ENCODE measurements around the gene WNT10A. TPM values are rescaled to one million over a fixed set of nuclear protein-coding genes. Genes with fewer than 3 reads are reported as not detected.

Gene WNT10A
- polyA plus RNA-seq, 1 experiment, result not detected

GRCh38 chr2:218895759-218896500 lies 15.3 kb downstream of the WNT10A start:
- Histone ChIP-seq H3K36me3 (ENCODE audit: control insufficient read depth, insufficient read depth, low read length) (no peaks in the 10 kb centered on the region), H3K27me3 (ENCODE audit: control insufficient read depth, insufficient read depth, low read length) (peaks cover 35% of the 10 kb centered on the region), H3K4me3 (ENCODE audit: low read depth, low read length) (no peak overlapping the region)
- ChIA-PET CTCF (interaction anchor here (0.9 to 24.5 kb wide), 6 partner anchors 8 to 99 kb away, joined by 3 to 726 read pairs (median 5); partner anchors contain the start of gene WNT10A), POLR2A (no interaction called here)
- no peak for DNase-seq (ENCODE audit: low read depth)
- TF ChIP-seq CTCF (IDR thresholded peaks at IDR 0.05; ENCODE audit: insufficient read depth, low read depth, low read length), result no peak

- no peak for TF ChIP-seq CTCF (IDR thresholded peaks at IDR 0.05; ENCODE audit: insufficient read depth, low read depth, low read length)
- no peak for DNase-seq (ENCODE audit: low read depth)
- Histone ChIP-seq H3K27me3 (ENCODE audit: control insufficient read depth, insufficient read depth, low read length) (peaks cover 31% of the 10 kb centered on the region), H3K36me3 (ENCODE audit: control insufficient read depth, insufficient read depth, low read length) (no peaks in the 10 kb centered on the region), H3K4me3 (ENCODE audit: low read depth, low read length) (no peak overlapping the region)
- ChIA-PET POLR2A (interaction anchor here (0.7 kb wide), 1 partner anchor 22 kb away, joined by 3 read pairs; no protein-coding TSS in a partner anchor), CTCF (interaction anchor here (0.9 to 24.5 kb wide), 11 partner anchors 10 to 98 kb away, joined by 3 to 726 read pairs (median 5); partner anchors contain the start of gene WNT10A)
These were observed 16.1 kb downstream of the WNT10A start for GRCh38 chr2:218896501-218897393.

- Histone ChIP-seq H3K36me3 (ENCODE audit: control insufficient read depth, insufficient read depth, low read length) (no peaks in the 10 kb centered on the region), H3K27me3 (ENCODE audit: control insufficient read depth, insufficient read depth, low read length) (peaks cover 35% of the 10 kb centered on the region), H3K4me3 (ENCODE audit: low read depth, low read length) (no peak overlapping the region)
- ChIA-PET POLR2A (no interaction called here), CTCF (interaction anchor here (1.0 to 24.5 kb wide), 21 partner anchors 9 to 290 kb away, joined by 3 to 726 read pairs (median 4); partner anchors contain the start of genes PLCD4, WNT10A and WNT6)
- DNase-seq (ENCODE audit: low read depth), result no peak
- no peak for TF ChIP-seq CTCF (IDR thresholded peaks at IDR 0.05; ENCODE audit: insufficient read depth, low read depth, low read length)
These were observed 16.9 kb downstream of the WNT10A start for GRCh38 chr2:218897394-218898108.

GRCh38 chr2:218898109-218898878 lies 17.6 kb downstream of the WNT10A start:
- Histone ChIP-seq H3K27me3 (ENCODE audit: control insufficient read depth, insufficient read depth, low read length) (peaks cover 35% of the 10 kb centered on the region), H3K4me3 (ENCODE audit: low read depth, low read length) (no peak overlapping the region), H3K36me3 (ENCODE audit: control insufficient read depth, insufficient read depth, low read length) (no peaks in the 10 kb centered on the region)
- CTCF ChIA-PET, result interaction anchor here (0.6 to 24.5 kb wide), 22 partner anchors 9 to 424 kb away, joined by 3 to 726 read pairs (median 4); partner anchors contain the start of genes PLCD4, WNT10A and WNT6
- POLR2A ChIA-PET, result no interaction called here
- TF ChIP-seq CTCF (IDR thresholded peaks at IDR 0.05; ENCODE audit: insufficient read depth, low read depth, low read length), result peak; percentile 98
- no peak for DNase-seq (ENCODE audit: low read depth)
